PC-9 (cell line): ENCODE measurements around the gene SFTPA2. TPM values are rescaled to one million over a fixed set of nuclear protein-coding genes. Genes with fewer than 3 reads are reported as not detected.
"Not testable (repeated sequence)": the region's sequence is repeated elsewhere in the genome, so short reads cannot be mapped to it uniquely, and the experiment has no call there.

ENCODE experiments used
- BruUV-seq: library from RNA; stranded (reverse); fragments of 400-500 nt; replicated peaks from 2 replicates; lab custom pipeline; 2021; lab: Mats Ljungman, UMichigan
- CTCF ChIA-PET: fragments of 300-600 bp; sonication (Branson Sonifier 250); formaldehyde crosslinking; loops from one replicate; lab custom pipeline; 2022; ENCODE audit warnings: antibody characterized with exemption; lab: Charles Lee
- POLR2A ChIA-PET: fragments of 300-600 bp; sonication (Branson Sonifier 250); formaldehyde crosslinking; loops from one replicate; lab custom pipeline; 2022; ENCODE audit warnings: antibody characterized with exemption; ENCODE audit not compliant: unreplicated experiment; lab: Charles Lee
- DNase-seq, 2 experiments: peaks; one replicate each; pipeline versions ENCODE4 v3.0.0 to v3.0.0-alpha.2; 2015 to 2022; ENCODE audit warnings: mixed read lengths in 1 of 2
- H2AFZ ChIP-seq: fragments of 200-600 bp; sonication (generic); 2 replicates; pipeline ENCODE4 v1.8.1; 2017; ENCODE audit warnings: antibody characterized with exemption
- H3F3A ChIP-seq: fragments of 200-600 bp; sonication (generic); 2 replicates; pipeline ENCODE4 v1.8.1; 2017; ENCODE audit warnings: antibody characterized with exemption, mild to moderate bottlenecking, low read depth; ENCODE audit not compliant: insufficient read depth
- H3K27ac ChIP-seq: fragments of 200-600 bp; sonication (generic); 2 replicates; pipeline ENCODE4 v1.6.1; 2016; ENCODE audit warnings: mixed run types
- H3K27me3 ChIP-seq: fragments of 200-600 bp; sonication (generic); 2 replicates; pipeline ENCODE4 v1.6.1; 2016; ENCODE audit warnings: low read depth, mixed run types; ENCODE audit not compliant: insufficient read depth
- H3K36me3 ChIP-seq: fragments of 200-600 bp; sonication (generic); 2 replicates; pipeline ENCODE4 v1.6.1; 2016; ENCODE audit warnings: low read depth, mixed run types
- H3K4me1 ChIP-seq: fragments of 200-600 bp; sonication (generic); replicated peaks from 2 replicates; pipeline ENCODE4 v1.6.1; 2016; ENCODE audit warnings: mixed run types; ENCODE audit not compliant: insufficient read depth
- H3K4me2 ChIP-seq: fragments of 200-600 bp; sonication (generic); 2 replicates; pipeline ENCODE4 v1.6.1; 2017; ENCODE audit warnings: mixed run types
- H3K4me3 ChIP-seq: fragments of 200-600 bp; sonication (generic); 2 replicates; pipeline ENCODE4 v1.6.1; 2016; ENCODE audit warnings: mixed run types
- H3K79me2 ChIP-seq: fragments of 200-600 bp; sonication (generic); 2 replicates; pipeline ENCODE4 v1.6.1; 2017; ENCODE audit warnings: low read depth, mixed run types
- H3K9me2 ChIP-seq: fragments of 200-600 bp; sonication (generic); 2 replicates; pipeline ENCODE4 v1.8.1; 2017; ENCODE audit warnings: mild to moderate bottlenecking; ENCODE audit not compliant: insufficient read depth
- H3K9me3 ChIP-seq: fragments of 200-600 bp; sonication (generic); 2 replicates; pipeline ENCODE4 v1.8.1; 2016; ENCODE audit warnings: low read depth; ENCODE audit not compliant: insufficient read depth
- H4K20me1 ChIP-seq: fragments of 200-600 bp; sonication (generic); 2 replicates; pipeline ENCODE4 v1.8.1; 2017; ENCODE audit not compliant: insufficient read depth
- CTCF ChIP-seq: fragments of 200-600 bp; sonication (generic); conservative IDR thresholded peaks from 2 replicates; pipeline ENCODE4 v1.6.1; 2017; ENCODE audit warnings: mixed run types, antibody characterized with exemption, mild to moderate bottlenecking, moderate library complexity
- EZH2 ChIP-seq: fragments of 200-600 bp; sonication (generic); IDR thresholded peaks from 2 replicates; pipeline ENCODE4 v1.8.0; 2017; ENCODE audit warnings: antibody characterized with exemption, low read depth
- intact Hi-C: fragments of 100-400 bp; cut with micrococcal nuclease; formaldehyde crosslinking; loops from one replicate; pipeline ENCODE4 v1.10.0; 2022; ENCODE audit not compliant: unreplicated experiment
- total RNA-seq: library from RNA; stranded (reverse); gene quantifications from 2 replicates; pipeline ENCODE4 v1.2.3, GENCODE V29; 2021

Gene SFTPA2
- total RNA-seq, 1 experiment from 2014 or later, result not detected

- no peak overlapping the region for H2AFZ ChIP-seq
- ChIA-PET CTCF (no interaction called here), POLR2A (no interaction called here)
- peak overlapping the region; percentile 23; the same call in 1 of the 2 replicates for H3K4me2 ChIP-seq
- H3K27ac ChIP-seq, result no peak overlapping the region
- no peaks in the 10 kb centered on the region for H3K9me2 ChIP-seq
- TF ChIP-seq EZH2 (no peak), CTCF (no peak)
- peaks cover 28% of the 10 kb centered on the region for H3K27me3 ChIP-seq
- H3K9me3 ChIP-seq, result no peaks in the 10 kb centered on the region
- H3K4me3 ChIP-seq, result no peak overlapping the region
- no peak for DNase-seq
- H3K4me1 ChIP-seq, result peaks cover 8% of the 10 kb centered on the region
- H4K20me1 ChIP-seq, result no peaks in the 10 kb centered on the region
- H3K79me2 ChIP-seq, result no peaks in the 10 kb centered on the region
- no peaks in the 10 kb centered on the region for H3F3A ChIP-seq
- intact Hi-C loops, result loop anchor here (5.0 to 10.0 kb wide), 2 partner anchors 488 to 705 kb away; no protein-coding TSS in a partner anchor
- no peaks in the 10 kb centered on the region for H3K36me3 ChIP-seq
- BruUV-seq, result no TSS peak
Observed at GRCh38 chr10:79559726-79560125, 481 bp downstream of the SFTPA2 start.

GRCh38 chr10:79556961-79557360, 3.2 kb downstream of the SFTPA2 start:
- intact Hi-C loops, result not testable (repeated sequence)

GRCh38 chr10:79555354-79556309, 4.6 kb downstream of the SFTPA2 start:
- H4K20me1 ChIP-seq, result no peaks in the 10 kb centered on the region
- no peaks in the 10 kb centered on the region for H3K9me2 ChIP-seq
- BruUV-seq, result no TSS peak
- POLR2A ChIA-PET, result no interaction called here
- DNase-seq, result no peak
- no peak overlapping the region for H3K4me2 ChIP-seq
- no peaks in the 10 kb centered on the region for H3F3A ChIP-seq
- H2AFZ ChIP-seq, result no peak overlapping the region
- TF ChIP-seq EZH2, result no peak
- no peak for TF ChIP-seq CTCF
- no peaks in the 10 kb centered on the region for H3K9me3 ChIP-seq
- no peaks in the 10 kb centered on the region for H3K79me2 ChIP-seq
- no peak overlapping the region for H3K4me3 ChIP-seq
- intact Hi-C loops, result no loop called here
- CTCF ChIA-PET, result no interaction called here
- peaks cover 8% of the 10 kb centered on the region for H3K4me1 ChIP-seq
- H3K27me3 ChIP-seq, result peaks cover 34% of the 10 kb centered on the region
- no peaks in the 10 kb centered on the region for H3K36me3 ChIP-seq
- H3K27ac ChIP-seq, result no peak overlapping the region

More at GRCh38 chr10:79556961-79557360, 3.2 kb downstream of the SFTPA2 start:
- peaks cover 23% of the 10 kb centered on the region for H3K27me3 ChIP-seq
- H3K9me2 ChIP-seq, H3K4me1 ChIP-seq, POLR2A ChIA-PET, H3K4me3 ChIP-seq, H3K36me3 ChIP-seq, H3K79me2 ChIP-seq, H3K4me2 ChIP-seq, DNase-seq, H2AFZ ChIP-seq, BruUV-seq, H4K20me1 ChIP-seq, H3K27ac ChIP-seq, H3F3A ChIP-seq, H3K9me3 ChIP-seq: not testable (repeated sequence)
- CTCF ChIA-PET, result interaction anchor here (0.6 kb wide), 1 partner anchor 182 kb away, joined by 4 read pairs; no protein-coding TSS in a partner anchor
